Skeletal muscle satellite cell (primary cell): ENCODE measurements around the gene DENND5A.

Experiments
- H3K27me3 ChIP-seq: 2 replicates; pipeline ENCODE4 v1.7.0; 2013; ENCODE audit warnings: low read length; ENCODE audit not compliant: control insufficient read depth, insufficient read depth
- H3K36me3 ChIP-seq: 2 replicates; pipeline ENCODE4 v1.7.0; 2013; ENCODE audit warnings: mild to moderate bottlenecking, control low read depth, low read length; ENCODE audit not compliant: insufficient read depth
- H3K4me1 ChIP-seq: 2 replicates; pipeline ENCODE4 v1.7.0; 2013; ENCODE audit warnings: low read length; ENCODE audit not compliant: control insufficient read depth, insufficient read depth
- H3K4me2 ChIP-seq: 2 replicates; pipeline ENCODE4 v1.7.0; 2013; ENCODE audit warnings: mild to moderate bottlenecking, low read length
- H3K4me3 ChIP-seq: 2 replicates; pipeline ENCODE4 v1.7.0; 2013; ENCODE audit warnings: low read length
- H3K9ac ChIP-seq: 2 replicates; pipeline ENCODE4 v1.7.0; 2013; ENCODE audit warnings: mild to moderate bottlenecking, low read depth, low read length, moderate library complexity
- H3K9me3 ChIP-seq: replicated peaks from 2 replicates; pipeline ENCODE4 v1.7.0; 2013; ENCODE audit warnings: mild to moderate bottlenecking, control low read depth, low read length

DENND5A gene

GRCh38 chr11:9130297-9130696 lies 134.9 kb downstream of the DENND5A start:
- Histone ChIP-seq H3K36me3 (peaks cover 20% of the 10 kb centered on the region), H3K9ac (no peak overlapping the region), H3K9me3 (no peaks in the 10 kb centered on the region), H3K4me2 (no peak overlapping the region), H3K27me3 (no peaks in the 10 kb centered on the region), H3K4me1 (peaks cover 14% of the 10 kb centered on the region), H3K4me3 (no peak overlapping the region)

- H3K9ac ChIP-seq, result no peak overlapping the region
- no peak overlapping the region for H3K4me2 ChIP-seq
- H3K36me3 ChIP-seq, result peaks cover 6% of the 10 kb centered on the region
- H3K27me3 ChIP-seq, result no peaks in the 10 kb centered on the region
- no peaks in the 10 kb centered on the region for H3K4me1 ChIP-seq
- H3K4me3 ChIP-seq, result no peak overlapping the region
- H3K9me3 ChIP-seq, result no peaks in the 10 kb centered on the region
Observed at GRCh38 chr11:9126636-9127035, 138.5 kb downstream of the DENND5A start.

GRCh38 chr11:9125185-9125886 lies 139.8 kb downstream of the DENND5A start:
- H3K4me3 ChIP-seq, result no peak overlapping the region
- no peaks in the 10 kb centered on the region for H3K27me3 ChIP-seq
- H3K9ac ChIP-seq, result no peak overlapping the region
- H3K4me2 ChIP-seq, result no peak overlapping the region
- H3K36me3 ChIP-seq, result no peaks in the 10 kb centered on the region
- H3K4me1 ChIP-seq, result no peaks in the 10 kb centered on the region
- no peaks in the 10 kb centered on the region for H3K9me3 ChIP-seq

GRCh38 chr11:9123595-9124304 lies 141.4 kb downstream of the DENND5A start:
- H3K9ac ChIP-seq, result no peak overlapping the region
- H3K4me1 ChIP-seq, result no peaks in the 10 kb centered on the region
- no peaks in the 10 kb centered on the region for H3K27me3 ChIP-seq

GRCh38 chr11:9121469-9121796 lies 143.7 kb downstream of the DENND5A start:
- Histone ChIP-seq H3K4me3 (no peak overlapping the region), H3K4me1 (no peaks in the 10 kb centered on the region), H3K9me3 (no peaks in the 10 kb centered on the region), H3K27me3 (no peaks in the 10 kb centered on the region), H3K36me3 (no peaks in the 10 kb centered on the region), H3K9ac (no peak overlapping the region), H3K4me2 (no peak overlapping the region)

More at GRCh38 chr11:9123595-9124304, 141.4 kb downstream of the DENND5A start:
- H3K4me2 ChIP-seq, result no peak overlapping the region
- H3K4me3 ChIP-seq, result no peak overlapping the region
- no peaks in the 10 kb centered on the region for H3K36me3 ChIP-seq
- H3K9me3 ChIP-seq, result no peaks in the 10 kb centered on the region

GRCh38 chr11:9120664-9121468 lies 144.3 kb downstream of the DENND5A start:
- Histone ChIP-seq H3K4me2 (no peak overlapping the region), H3K9me3 (no peaks in the 10 kb centered on the region), H3K4me3 (no peak overlapping the region), H3K4me1 (no peaks in the 10 kb centered on the region), H3K9ac (no peak overlapping the region), H3K27me3 (no peaks in the 10 kb centered on the region), H3K36me3 (no peaks in the 10 kb centered on the region)

- Histone ChIP-seq H3K4me2 (no peak overlapping the region), H3K4me1 (no peaks in the 10 kb centered on the region), H3K9me3 (peaks cover 3% of the 10 kb centered on the region), H3K4me3 (no peak overlapping the region), H3K9ac (no peak overlapping the region), H3K36me3 (no peaks in the 10 kb centered on the region), H3K27me3 (no peaks in the 10 kb centered on the region)
Observed at GRCh38 chr11:9118277-9118676, 146.9 kb downstream of the DENND5A start.

GRCh38 chr11:9112075-9112474 lies 153.1 kb downstream of the DENND5A start:
- Histone ChIP-seq H3K4me3 (no peak overlapping the region), H3K9ac (no peak overlapping the region), H3K9me3 (peaks cover 10% of the 10 kb centered on the region), H3K27me3 (no peaks in the 10 kb centered on the region), H3K4me1 (no peaks in the 10 kb centered on the region), H3K4me2 (no peak overlapping the region), H3K36me3 (peaks cover 5% of the 10 kb centered on the region)

- H3K27me3 ChIP-seq, result no peaks in the 10 kb centered on the region
- peaks cover 10% of the 10 kb centered on the region for H3K9me3 ChIP-seq
- no peak overlapping the region for H3K4me3 ChIP-seq
- H3K4me2 ChIP-seq, result no peak overlapping the region
- no peak overlapping the region for H3K9ac ChIP-seq
- H3K36me3 ChIP-seq, result peaks cover 5% of the 10 kb centered on the region
- no peaks in the 10 kb centered on the region for H3K4me1 ChIP-seq
Observed at GRCh38 chr11:9109858-9110731, 155.1 kb downstream of the DENND5A start.

GRCh38 chr11:9104580-9104979 lies 160.6 kb downstream of the DENND5A start:
- Histone ChIP-seq H3K9me3 (no peaks in the 10 kb centered on the region), H3K36me3 (no peaks in the 10 kb centered on the region), H3K4me3 (no peak overlapping the region), H3K27me3 (no peaks in the 10 kb centered on the region), H3K9ac (no peak overlapping the region), H3K4me2 (no peak overlapping the region), H3K4me1 (no peaks in the 10 kb centered on the region)
